DMS79 (cell line): ENCODE measurements around the gene HPS6.
A peak's percentile ranks its signal among the peaks of the same experiment; 100 is the strongest.

Source experiments
- DNase-seq: peaks from one replicate; lab custom pipeline; 2025; lab: John Stamatoyannopoulos, UW

HPS6 gene

DNA sequence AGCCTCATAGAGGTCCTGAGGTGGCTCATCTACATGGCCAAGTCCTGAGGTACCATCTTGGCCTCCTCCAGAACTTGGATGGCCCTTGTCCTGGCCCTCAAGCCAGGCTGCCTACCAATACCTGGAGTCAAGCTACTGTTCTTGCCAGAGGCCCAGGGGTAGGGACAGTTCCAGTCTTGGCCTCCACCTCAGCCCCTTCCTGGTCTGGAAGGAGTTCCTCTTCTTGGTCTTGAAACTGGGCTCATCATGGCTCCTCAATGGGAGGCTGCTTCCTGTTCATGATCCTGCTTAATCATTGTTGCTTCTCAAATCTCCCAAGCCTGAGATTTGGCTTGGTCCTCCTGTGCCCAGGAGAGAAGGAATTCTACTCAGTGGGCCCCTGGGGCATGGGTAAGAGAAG lies 3.9 kb downstream of the HPS6 start:
- no peak for DNase-seq

- DNase-seq = peak; percentile 9
These were observed 7.8 kb downstream of the HPS6 start for GRCh38 chr10:102072673-102073527.

DNA sequence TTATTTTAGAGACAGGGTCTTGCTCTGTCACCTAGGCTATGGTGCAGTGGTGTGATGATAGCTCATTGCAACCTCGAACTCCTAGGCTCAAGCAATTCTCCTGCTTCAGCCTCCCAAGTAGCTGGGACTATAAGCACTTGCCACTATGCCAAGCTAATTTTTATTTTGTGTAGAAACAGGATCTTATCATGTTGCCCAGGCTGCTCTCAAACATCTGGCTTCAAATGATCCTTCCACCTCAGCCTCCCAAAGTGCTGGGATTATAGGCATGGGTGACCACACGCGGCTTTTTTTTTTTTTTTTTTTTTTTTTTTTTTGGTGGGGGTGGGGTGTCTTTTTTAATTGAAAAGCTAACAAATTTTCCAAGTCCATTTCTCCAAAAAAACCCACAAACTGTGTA lies 18.4 kb downstream of the HPS6 start:
- no peak for DNase-seq

- no peak for DNase-seq
These were observed 20.2 kb downstream of the HPS6 start for GRCh38 chr10:102085336-102085735.

DNA sequence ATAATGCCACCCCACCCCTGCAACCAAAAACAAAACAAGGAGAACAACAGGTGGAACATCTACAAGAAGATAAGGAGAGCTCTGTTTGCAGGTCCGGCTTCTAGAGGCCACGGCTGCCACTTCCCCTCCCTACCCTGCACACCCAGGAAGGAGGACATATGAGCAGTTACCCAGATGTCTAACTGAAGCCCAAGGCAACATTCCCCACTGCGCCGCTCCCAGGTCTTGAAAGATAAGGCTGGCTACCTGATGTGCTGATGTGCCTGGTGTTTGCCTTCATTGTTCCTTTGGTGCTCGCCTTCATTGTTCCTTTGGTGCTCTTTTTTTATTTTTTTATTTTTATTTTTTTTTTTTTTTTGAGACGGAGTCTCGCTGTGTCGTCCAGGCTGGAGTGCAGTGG lies 21.0 kb downstream of the HPS6 start:
- no peak for DNase-seq

- DNase-seq = no peak
These were observed 25.6 kb downstream of the HPS6 start for GRCh38 chr10:102090772-102091171.

- no peak for DNase-seq
These were observed 31.3 kb downstream of the HPS6 start for GRCh38 chr10:102096449-102096848.

GRCh38 chr10:102101152-102101551 lies 36.0 kb downstream of the HPS6 start:
- no peak for DNase-seq

DNA sequence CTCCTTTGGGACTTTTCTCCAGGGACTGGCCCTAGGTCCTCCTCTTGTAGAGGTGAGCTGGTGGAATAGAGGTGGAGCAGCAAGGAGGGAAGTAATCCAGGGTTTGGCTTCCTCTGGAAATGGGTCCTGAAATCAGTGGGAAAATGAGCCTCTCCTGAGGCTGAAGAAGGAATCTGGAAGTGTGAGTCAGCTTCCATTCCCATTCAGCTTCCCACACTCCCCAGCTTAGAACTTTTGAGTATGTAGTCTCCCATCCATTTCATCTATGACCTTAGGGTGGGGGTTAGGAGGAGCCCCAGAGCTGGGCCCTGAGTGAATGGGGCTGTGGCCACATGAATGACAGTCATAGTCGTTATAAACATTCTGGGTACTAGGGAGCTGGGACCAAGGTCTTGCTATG lies 37.3 kb downstream of the HPS6 start:
- no peak for DNase-seq

- DNase-seq = no peak
These were observed 41.8 kb downstream of the HPS6 start for GRCh38 chr10:102106998-102107397.

DNA sequence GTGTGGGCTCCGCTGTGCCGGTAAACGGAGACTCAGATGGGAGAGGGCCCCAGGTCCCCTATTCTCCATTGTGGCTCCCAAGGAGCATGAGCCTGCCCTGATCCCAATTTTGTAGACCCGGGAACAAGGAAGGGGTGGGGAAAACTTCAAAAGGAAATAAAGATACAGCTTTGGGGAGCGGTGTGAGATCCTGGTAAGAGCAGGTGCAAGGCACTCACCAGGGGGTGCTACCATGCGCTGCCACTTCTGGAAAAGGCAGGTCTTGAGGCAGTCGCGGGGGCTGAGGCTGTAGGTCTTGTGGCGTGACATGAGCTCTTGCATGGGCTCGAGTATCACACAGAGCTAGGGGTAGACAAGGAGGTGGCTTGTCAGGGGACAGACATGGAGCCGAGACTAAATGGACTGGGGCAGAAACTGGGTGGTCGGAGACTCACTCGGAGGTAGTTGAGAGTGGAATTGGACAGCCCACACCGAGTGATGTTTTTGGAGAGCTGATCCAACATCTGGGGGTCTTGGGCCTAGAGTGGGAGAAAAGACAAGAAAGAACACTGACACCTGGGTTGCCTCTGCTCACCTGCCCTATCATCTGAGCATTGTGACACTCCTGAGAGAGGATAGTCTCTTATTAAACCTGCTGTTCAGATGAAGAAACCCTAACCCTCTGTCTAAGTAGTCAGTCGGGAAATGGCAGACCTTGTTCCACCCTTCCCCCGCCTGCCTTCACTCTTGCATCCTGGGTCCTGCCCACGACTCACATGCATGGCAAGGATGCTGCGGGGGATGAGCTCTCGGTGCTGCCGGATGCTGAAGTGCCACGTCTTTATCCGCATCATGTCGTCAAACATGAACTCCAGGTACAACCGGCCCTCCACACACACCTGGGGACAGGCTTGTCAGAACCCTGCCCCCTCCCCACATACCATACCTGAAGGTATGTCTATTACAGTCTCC lies 44.3 kb downstream of the HPS6 start:
- no peak for DNase-seq

DNA sequence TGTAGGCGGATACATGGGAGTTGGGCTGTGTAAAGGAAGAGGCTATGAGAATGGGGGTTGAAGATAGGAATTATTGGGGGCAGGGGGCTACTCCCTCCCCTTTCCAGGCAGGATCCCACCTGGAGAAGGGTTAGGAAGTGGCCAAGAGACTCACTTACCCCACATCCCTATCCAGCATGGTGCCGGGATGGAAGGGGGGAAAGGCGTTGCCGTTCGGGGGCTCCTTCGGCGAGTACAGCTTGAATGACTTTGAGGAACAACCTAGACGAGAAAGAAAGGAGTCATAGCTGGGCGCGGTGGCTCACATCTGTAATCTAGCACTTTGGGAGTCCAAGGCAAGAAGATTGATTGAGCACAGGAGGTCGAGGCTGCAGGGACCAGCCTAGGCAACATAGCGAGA lies 46.1 kb downstream of the HPS6 start:
- DNase-seq = no peak

DNA sequence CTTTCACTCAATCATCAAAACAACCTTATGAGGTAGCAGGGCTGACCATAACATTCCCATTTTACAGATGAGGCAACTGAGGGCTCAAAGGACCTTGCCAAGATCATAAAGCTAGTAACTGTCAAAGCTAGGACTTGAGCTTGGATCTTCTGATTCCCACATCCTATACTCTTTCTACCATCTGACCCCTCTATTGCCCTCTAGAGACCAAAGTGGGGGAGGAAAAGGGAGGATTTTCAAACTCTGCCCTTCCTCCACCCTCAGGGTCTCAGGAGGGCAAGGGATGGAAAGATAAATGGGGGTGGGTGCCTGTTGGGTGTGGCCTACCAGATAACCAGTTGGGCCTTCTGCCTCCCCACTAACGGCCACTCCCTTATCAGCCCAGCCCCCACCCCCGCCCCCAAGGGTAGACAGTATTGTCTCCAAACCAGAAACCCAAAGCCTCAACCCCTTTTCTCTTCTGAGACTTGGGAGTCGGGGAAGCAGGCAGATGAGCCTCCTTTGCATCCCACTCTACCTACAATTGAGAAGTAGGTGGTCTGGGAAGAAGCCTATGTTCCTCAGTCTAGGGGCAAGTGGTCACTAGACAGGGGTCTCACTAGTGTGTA lies 47.2 kb downstream of the HPS6 start:
- DNase-seq = no peak

- DNase-seq = no peak
These were observed 48.3 kb downstream of the HPS6 start for GRCh38 chr10:102113261-102113955.

- no peak for DNase-seq
These were observed 49.1 kb downstream of the HPS6 start for GRCh38 chr10:102113956-102114857.

DNA sequence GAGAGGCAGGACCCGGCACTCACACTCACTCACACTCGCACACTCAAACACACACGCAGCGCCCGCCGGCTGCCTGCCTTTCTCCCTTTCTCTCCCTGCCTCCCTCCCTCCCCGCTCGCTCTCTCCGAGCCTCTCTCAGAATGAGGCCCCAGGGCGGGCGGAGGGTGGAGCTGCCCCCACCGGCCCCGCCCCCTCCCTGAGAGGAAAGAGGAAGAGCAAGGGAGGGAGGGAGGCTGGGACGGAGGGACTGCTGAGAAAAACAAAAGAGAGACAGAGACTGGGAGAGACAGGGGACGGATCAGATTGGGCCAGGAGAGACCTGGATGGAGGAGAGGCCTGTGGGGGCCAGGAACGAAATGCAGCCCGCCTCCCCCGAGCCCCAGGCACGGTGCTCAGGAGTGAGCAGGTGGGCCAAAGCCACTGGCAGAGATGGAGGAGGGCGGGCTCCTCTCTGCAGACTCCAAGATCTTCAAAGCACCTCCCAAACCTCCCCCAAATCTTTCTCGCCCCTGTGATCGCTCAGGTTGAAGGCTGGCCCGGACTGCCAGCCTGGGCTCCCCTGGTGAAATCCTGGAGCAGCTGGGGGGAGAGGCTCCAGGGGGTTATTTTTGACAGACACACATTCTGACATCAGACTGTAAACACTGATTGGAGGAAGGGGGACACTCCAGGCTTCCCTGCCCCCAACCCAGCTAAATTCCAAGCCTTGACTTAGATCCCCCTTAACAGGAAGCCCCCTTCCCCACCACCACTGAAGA lies 49.9 kb downstream of the HPS6 start:
- peak; percentile 33 for DNase-seq

- DNase-seq = no peak
These were observed 50.6 kb downstream of the HPS6 start for GRCh38 chr10:102115775-102116174.

GRCh38 chr10:102116656-102117055 lies 51.5 kb downstream of the HPS6 start:
- no peak for DNase-seq
